Endometrium (tissue), 2 donors: Measurements from ENCODE around the gene CCNYL1.
"Not testable (repeated sequence)": the region's sequence is repeated elsewhere in the genome, so short reads cannot be mapped to it uniquely, and the experiment has no call there.

Source experiments
- FAIRE-seq: peaks from 2 replicates; lab custom pipeline; 2012; peaks lifted over from hg19 to GRCh38; lab: Jason Lieb, UNC
- donor health status: control.
- donor health status: control.

CCNYL1 gene

DNA sequence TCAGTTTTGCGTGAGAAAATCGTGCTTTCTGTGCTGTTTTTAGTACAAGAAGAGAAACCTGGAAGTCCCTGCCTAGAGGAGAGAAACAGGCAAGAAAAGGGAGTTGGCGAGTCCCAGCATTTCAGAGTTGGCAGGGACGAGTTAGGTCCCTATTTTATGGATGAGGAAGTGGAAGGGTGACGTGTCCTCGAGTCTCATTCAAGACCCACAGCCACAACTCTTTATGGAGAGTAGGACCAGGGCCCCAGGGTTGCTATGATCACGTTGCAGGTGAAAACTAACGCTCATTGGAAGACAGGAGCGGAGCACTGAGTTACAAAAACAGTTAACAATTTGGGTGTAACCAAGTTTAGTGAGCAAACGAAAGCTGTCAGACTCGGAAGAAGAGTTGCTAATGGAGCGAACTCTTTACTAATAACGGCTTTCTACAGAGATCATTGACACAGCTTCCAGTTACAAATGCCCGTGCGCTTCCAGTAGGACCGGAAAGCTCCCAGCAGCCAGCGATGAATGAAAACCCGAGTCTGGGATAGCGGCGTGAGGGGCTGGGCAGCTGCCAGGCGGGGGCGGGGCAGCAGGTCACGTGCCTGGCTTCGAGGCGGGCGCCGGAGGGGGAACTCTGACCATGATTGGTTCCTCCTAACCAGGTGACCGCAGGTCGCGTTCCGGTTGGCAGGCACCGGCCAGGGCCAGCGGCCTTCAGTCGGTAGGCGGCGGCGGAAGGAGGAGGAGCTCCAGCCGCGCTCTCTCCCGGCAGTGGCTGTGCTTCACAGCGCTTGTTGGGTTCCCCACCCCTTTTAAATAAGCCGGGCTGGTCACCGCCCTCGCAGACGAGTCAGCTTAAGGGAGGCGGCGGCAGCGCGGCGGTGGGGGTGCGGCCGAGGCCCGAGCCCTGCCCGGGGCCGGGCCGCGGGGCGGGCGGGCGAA lies at the start of gene CCNYL1:
TSS of gene CCNYL1 (plus strand) at position 827 of the 927 bp plus-strand sequence. CDS start 257 bp downstream, outside the sequence.
- FAIRE-seq, result peak; percentile 87

DNA sequence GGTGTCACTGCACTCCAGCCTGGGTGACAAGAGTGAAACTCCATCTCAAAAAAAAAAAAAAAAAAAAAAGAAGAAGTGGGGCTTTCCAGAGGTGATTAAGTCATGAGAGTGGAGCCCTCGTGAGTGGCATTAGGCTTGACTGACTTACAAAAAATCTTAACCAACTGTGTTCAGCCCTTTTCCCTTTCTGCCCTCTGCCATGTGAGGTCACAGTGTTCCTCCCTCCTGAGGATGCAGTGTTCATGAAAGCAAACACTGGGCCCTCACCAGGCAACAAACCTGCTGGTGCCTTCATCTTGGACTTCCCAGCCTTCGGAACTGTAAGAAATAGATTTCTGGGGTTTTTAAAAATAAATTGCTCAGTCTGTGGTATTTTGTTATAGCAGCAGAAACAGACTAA lies 49.2 kb upstream of the CCNYL1 start:
- no peak for FAIRE-seq

DNA sequence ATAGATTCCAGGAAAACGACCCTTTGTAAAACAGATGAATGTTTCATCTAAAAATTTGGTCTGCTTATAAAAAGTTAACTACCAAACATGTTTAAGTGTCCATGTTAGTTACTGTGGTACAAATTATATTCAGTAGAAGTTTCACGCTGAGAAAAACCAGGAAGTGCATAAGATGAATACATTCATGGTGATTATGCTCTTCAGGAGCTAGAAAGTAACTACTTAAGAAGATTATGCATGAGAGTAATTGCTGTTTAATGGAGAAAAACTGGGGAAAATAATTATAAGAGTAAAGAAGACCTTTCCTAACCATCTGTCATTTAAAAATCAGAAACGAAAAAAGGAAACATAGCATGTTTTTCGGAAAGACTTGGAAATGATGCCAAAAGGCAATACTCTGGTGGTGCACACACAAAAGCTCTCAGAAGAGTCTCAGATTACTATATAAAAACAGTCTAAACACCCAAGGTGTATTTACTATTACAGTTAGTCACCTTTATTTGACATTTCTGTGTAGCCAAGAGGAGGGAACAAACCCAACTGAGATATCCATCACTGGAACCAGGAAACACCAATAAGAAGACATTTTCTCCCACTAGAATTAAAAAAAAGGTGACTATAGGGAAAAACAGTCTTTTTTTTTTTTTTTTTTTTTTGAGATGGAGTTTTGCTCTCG lies 47.4 kb upstream of the CCNYL1 start:
- FAIRE-seq, result no peak

DNA sequence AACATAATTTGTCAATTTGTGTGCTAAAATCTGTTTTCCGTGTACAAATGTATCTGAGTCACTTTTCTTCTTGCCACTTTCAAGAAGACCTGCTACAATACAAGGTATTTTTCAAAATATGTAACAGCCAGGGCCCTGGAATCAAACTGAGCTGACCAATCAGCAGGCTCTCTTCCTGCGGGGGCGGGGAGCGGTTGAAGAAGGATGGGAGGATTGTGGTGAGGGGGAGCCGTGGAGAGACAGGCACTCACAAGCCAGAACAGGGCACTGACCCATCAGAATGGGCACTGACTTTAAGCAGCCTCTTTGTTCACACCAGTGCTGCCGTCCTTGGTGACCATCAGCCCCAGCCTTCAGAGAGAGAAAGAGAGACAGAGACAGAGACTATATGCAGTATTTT lies 40.6 kb upstream of the CCNYL1 start:
- FAIRE-seq, result no peak

DNA sequence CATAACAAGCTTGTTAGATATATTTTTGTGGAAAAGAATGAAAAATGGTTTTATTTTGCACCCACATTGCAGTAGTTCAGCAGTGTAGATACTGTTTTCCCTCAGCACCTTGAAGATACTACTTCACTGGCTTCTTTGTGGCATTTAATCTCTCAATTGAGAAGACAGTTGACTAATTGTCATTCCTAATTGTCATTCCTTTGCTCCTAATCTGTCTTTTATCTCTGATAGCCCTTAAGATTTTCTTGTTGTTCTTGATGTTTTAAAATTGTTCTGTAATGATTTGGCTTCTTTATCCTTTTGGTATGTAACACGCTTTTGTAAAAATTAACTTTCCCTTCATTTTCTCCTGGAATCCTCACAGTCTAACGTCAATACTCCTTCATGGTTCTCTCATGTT lies 38.0 kb upstream of the CCNYL1 start:
- no peak for FAIRE-seq

DNA sequence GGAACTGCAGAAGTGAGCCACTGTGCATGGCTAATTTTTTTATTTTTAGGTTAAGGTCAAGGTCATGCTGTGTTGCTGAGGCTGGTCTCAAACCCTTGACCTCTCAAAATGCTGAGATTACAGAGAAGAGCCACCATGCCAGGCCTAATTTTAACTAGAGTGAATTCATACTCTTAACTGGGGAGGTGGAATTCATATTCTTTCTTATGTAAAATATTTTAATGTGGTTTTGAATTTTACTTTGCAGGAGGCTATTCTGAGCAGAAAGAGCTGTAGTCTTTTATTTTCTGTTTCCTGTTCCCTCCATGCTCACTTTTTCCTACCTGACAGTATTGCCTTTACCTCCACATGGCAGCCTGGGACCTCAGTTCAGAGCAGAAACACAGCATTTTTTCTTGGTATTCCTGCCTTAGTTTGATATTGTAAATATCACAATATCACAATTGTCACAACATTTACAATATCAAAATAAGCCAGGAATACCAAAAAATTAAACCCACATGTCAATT lies 37.1 kb upstream of the CCNYL1 start:
- no peak for FAIRE-seq

DNA sequence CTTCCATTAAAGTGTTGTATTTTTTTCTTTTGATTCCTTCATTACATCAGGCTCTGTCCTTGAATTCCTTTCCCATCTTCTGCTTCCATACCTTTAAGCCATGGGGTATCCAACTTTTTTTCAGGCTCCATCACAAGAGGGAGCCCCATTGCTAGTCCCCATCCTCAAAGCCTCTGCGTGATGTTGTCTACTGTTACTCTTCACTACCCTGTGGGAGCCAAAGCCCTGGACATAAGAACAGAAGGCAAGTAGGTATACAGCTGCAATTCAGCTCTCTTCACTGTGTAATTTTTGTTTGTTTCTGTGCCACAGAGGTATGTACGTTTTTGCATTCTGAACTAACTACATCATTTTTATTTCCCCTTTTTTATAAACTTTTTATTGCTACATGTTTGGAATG lies 36.6 kb upstream of the CCNYL1 start:
- no peak for FAIRE-seq

DNA sequence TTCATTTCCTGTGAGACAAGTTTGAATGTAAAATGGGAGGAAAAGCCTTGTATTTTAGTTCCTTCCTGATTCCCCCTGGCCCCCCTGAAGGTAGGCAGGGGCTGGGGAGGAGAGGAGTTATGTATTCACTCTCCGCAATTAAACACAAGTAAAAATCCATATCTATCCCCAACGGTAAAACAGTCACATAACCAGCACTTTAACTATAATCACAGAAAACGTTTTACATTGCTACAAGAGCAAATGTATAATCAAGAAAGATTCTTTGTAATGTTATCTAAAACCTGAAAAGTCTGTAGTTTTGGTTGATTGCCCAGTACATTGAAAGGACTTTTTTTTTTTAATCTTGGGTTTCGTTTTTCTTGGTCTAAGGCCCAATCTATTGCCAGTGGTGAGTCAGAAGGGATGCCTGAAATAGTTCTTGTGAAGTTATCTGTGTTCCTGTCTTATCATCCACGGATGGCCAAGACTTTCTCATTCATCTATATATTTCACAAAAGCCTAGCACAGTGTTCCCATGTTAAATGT lies 34.5 kb upstream of the CCNYL1 start:
- FAIRE-seq, result no peak

DNA sequence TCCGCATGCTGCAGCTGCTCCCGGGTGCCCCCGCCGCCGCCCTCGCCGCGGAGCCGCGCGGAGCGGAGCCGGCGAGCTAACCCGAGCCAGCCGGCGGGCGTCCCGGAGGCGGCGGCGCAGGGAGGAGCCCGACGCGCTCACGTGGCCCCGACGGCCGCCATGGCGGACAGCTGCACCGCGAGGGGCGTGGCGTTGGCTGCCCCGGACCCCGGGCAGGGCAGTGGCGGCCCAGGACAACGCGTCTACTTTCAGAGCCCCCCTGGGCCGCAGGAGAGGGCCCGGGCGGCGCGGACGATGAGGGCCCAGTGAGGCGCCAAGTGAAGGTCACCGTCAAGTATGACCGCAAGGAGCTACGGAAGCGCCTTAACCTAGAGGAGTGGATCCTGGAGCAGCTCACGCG lies 30.0 kb upstream of the CCNYL1 start:
- no peak for FAIRE-seq

DNA sequence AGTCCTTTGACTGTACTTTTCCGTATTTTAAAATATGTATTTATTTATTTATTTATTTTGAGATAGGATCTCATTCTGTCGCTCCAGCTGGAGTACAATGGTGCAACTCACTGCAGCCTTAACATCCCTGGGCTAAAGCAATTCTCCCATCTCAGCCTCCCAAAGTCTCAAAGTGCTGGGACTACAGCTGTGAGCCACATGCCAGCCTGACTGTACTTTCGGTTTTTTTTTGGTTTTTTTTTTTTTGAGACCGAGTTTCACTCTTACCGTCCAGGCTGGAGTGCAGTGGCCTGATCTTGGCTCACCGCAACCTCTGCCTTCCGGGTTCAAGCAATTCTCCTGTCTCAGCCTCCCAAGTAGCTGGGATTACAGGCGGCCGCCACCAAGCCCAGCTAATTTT lies 28.9 kb upstream of the CCNYL1 start:
- no peak for FAIRE-seq

DNA sequence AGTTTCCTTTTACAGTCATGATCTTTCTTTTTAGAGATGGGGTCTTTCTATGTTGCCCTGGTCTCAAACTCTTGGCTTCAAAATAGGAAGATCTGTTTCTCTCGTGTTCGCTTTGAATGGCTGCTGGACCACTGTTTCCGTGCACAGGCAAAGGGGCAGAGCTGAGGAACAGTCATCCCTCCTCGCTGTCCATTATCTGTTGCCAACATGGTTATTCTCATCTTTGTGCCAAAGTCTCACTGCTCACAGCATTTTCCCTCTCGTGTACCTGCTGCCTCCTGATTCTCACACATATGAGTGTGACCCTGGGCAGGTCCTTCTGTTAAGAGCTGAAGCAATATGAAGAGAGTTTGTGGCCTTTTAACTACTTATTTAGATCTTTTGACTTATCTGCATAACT lies 28.0 kb upstream of the CCNYL1 start:
- FAIRE-seq, result no peak

DNA sequence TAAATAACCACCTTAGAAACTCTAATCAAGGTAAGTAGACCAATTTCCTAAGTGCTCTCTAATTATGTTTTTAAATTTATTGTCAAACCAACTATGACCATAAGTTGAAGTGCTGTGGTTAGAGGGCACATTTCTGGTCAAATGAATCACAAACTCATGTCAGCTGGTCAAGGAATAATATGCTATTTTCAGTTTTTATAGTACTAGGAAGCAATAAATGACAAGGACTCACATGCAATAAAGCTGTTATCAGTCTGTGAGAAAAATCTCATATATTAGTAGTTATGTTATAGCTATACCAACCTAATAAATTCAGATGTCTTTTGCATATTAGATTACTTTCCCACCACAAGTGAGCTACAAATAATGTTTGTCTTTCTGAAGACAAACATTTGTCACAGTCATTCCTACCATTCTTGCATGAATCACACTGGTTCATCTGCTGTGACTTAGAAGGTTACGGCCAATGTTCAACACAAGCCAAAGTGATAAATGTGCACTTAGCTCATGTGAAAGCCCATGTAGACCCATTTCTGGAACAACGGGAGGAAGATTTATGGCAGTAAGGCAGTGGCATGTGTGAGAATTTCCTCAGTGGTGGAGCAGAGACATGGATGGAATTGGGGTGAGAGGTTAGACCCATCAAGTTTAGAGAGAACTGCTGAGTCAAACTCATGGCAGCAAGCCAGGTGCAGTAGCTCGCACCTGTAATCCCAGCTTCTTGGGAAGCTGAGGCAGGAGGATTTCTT lies 27.4 kb upstream of the CCNYL1 start:
- no peak for FAIRE-seq

DNA sequence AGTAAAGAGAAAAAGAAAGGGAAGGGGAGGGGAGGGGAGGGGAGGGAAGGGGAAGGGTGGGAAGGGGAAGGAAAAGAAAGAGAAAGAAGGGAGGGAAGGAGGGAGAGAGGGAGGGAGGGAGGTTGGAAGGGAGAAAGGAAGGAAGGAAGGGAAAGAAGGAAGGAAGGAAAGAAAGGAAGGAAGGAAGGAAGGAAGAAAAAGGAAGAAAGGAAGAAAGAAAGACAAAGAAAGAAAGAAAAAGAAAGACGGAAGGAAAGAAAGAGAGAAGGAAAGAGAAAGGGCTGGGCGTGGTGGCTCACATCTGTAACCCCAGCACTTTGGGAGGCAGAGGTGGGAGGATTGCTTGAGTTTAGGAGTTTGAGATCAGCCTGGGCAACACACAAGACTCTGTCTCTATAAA lies 24.6 kb upstream of the CCNYL1 start:
- no peak for FAIRE-seq

DNA sequence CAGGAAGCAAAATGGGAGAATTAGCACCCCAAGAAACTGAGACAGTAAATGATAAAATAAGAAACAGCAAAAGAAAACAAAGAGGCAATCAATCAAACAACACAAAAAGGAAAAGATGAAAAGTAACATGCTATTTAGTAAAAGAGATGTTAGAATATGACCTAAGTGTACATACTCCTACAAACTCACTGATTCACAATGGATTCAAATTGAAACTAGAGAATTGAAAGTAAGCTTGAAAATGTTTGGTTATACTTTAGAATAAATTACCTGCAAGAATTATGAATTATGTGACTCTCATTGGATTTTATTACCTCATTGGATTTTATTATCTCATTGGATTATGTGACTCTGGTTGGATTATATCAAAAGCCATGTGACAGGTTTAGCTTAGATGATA lies 22.8 kb upstream of the CCNYL1 start:
- FAIRE-seq, result peak; percentile 12

DNA sequence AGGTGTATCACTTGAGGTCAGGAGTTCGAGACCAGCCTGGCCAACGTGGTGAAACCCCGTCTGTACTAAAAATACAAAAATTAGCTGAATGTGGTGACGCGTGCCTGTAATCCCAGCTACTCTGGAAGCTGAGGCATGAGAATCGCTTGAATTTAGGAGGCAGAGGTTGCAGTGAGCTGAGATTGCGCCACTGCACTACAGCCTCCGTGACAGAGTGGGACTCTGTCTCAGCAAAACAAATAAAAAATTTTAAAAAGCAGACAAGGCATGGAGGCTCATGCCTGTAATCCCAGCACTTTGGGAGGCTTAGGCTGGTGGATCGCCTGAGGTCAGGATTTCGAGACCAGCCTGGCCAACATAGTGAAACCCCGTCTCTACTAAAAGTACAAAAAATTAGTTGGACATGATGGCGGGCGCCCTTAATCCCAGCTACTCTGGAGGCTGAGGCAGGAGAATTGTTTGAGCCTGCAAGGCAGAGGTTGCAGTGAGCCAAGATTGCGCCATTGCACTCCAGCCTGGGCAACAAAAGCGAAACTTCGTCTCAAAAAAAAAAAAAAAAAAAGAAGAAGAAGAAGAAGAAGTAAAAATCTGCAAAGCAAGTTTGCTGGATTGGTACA lies 20.5 kb upstream of the CCNYL1 start:
- FAIRE-seq, result not testable (repeated sequence)

DNA sequence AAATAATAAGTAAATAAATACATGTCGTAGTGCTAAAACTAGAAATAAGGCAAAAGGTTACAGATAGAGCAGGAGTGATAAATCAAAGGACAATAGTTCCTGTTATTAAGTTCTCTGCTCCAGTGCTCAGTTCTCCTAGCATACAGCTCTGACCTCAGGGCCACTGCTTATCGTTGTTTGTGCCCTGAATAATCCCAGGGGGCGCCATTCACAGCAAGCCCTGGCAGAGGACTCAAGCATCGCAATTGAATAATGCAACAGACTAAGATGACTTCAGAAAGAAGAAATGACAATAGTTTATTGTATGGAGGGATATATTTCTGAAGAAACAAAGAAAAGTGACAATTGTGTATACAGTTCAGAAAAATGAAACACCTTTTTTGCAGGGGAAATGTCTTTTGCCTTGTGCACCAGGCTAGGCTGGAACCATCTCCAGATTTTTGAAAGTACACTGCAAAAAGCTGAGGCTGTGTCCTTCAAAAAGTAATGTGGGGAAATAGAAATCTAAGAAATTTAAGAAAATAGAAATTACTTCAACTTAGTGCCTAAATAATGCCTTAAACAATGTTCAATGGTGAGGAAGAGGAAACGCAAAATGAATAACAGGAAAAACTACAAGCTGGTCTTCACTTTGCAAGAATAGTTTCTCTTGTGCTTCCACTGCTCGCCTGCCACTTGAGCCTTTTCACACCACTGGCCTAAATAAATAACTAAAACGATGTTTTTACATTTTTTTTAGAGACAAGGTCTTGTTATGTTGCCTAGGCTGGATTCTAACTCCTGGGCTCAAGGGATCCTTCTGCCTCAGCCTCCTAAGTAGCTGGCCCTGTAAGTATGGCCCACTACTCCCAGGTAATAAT lies 19.0 kb upstream of the CCNYL1 start:
- FAIRE-seq, result no peak

DNA sequence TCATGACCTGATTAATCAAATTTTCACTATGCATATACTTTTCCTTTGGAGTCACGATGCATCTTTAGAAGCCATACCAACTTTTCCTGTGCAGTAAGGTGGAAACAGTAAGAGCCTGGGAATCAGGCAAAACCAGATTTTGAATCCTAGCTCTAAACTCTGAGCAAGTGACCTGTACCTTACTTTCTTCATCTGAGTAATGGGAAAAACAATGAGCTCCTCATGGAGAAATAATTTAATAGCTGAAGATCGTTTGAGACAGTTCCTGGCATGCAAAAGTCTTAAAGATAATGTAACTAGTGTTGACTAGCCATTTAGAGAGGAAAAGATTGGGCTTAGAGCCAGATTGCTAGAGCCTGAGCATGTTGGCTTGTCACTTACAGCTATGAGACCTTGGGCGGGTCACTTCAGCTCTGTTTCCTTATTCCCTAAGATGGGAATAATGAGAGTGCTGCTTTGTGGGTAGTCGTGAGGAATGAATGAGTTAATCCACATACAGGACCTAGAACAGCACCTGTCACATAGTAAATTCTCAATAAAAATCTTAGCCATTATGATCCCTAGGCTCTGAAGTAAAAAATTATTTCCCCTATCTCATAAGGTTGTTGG lies 17.7 kb upstream of the CCNYL1 start:
- no peak for FAIRE-seq

DNA sequence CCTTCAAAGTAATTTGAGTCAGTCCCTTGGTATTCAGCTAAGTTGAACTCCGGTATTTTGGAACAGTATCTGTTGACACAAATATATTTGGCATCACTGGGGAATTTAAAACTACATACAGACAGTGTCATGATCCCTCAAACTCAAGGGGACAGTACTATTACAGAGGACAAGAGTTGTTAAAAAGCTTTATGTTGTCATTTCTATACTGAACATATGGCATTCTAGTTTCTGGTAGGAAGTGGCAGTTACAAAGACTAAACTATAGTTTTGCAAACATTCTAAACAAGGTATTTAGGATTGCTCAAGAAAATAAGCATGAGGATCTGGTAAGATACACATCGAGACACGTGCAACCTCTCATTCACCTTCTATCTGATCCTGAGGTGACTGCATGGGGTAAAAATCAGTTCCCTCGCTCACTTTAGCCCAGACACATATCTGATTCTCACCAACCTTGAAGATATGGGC lies 16.6 kb upstream of the CCNYL1 start:
- no peak for FAIRE-seq

DNA sequence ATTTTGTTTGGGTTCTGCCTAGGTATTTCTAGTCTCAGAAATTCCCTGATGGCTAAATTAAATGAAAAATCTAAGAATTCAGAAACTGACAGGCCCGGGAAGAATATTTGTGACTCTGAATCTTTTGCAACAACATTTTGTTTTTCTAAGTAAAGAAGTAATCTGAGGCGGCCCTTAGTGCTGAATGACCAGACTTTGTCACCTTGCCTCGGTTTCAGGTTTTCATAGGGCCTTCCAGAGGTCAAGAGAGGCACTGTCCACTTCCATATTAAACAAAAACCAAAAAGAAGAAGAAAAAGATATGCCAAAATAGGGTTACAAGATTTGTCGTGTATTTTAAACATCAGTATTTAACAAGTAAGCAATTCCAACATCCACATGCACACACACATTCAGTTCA lies 16.1 kb upstream of the CCNYL1 start:
- no peak for FAIRE-seq

DNA sequence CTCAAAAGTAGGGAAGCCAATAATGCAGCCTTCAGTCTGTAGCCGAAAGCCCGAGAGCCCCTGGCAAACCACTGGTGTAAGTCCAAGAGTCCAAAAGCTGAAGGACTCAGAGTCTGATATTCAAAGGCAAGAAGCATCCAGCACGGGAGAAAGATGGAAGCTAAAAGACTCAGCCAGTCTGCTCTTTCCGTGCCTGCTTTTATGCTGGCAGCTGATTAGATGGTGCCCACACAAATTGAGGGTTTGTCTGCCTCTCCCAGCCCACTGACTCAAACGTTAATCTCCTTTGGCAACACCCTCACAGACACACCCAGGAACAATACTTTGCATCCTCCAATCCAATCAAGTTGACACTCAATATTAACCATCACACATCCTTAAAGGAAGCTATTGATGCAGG lies 14.5 kb upstream of the CCNYL1 start:
- not testable (repeated sequence) for FAIRE-seq
